OCI-LY3 (cell line): ENCODE results near the gene SV2B.

Experiments used
- H2AFZ ChIP-seq: fragments of 200-600, 300-600 bp; shearing (Covaris generic); 2 replicates; pipeline ENCODE4 v1.6.0; 2014; ENCODE audit warnings: antibody characterized with exemption, low read depth, low read length
- H3K27ac ChIP-seq: fragments of 200-600, 300-600 bp; sonication (generic); 2 replicates; pipeline ENCODE4 v1.5.1; 2014; ENCODE audit warnings: mild to moderate bottlenecking, low read length, moderate library complexity, mixed read lengths
- H3K27me3 ChIP-seq: fragments of 200-600, 300-600 bp; sonication (generic); 2 replicates; pipeline ENCODE4 v1.6.1; 2014; ENCODE audit warnings: low read depth, low read length, mixed read lengths
- H3K36me3 ChIP-seq: fragments of 200-600, 300-600 bp; sonication (generic); replicated peaks from 2 replicates; pipeline ENCODE3; 2014; ENCODE audit warnings: low read depth, low read length, mixed read lengths
- H3K4me1 ChIP-seq: fragments of 300-600, 200-600 bp; sonication (generic); 2 replicates; pipeline ENCODE4 v1.6.1; 2014; ENCODE audit warnings: low read length, mixed read lengths
- H3K4me2 ChIP-seq: fragments of 200-600, 300-600 bp; sonication (generic); 2 replicates; pipeline ENCODE4 v1.6.1; 2014; ENCODE audit warnings: low read length, mixed read lengths
- H3K4me3 ChIP-seq: fragments of 300-600, 200-600 bp; sonication (generic); 2 replicates; pipeline ENCODE4 v1.5.1; 2014; ENCODE audit warnings: antibody characterized with exemption, mild to moderate bottlenecking, low read length, moderate library complexity
- H3K79me2 ChIP-seq: fragments of 300-600, 200-600 bp; shearing (Covaris generic); 2 replicates; pipeline ENCODE4 v1.6.1; 2014; ENCODE audit warnings: mild to moderate bottlenecking, low read length, mixed read lengths
- H3K9ac ChIP-seq: fragments of 300-600, 200-600 bp; shearing (Covaris generic); 2 replicates; pipeline ENCODE4 v1.6.0; 2014; ENCODE audit warnings: mild to moderate bottlenecking, low read length, moderate library complexity
- H3K9me3 ChIP-seq: fragments of 200-600, 300-600 bp; shearing (Covaris generic); 2 replicates; pipeline ENCODE4 v1.6.1; 2014; ENCODE audit warnings: low read length, mixed read lengths; ENCODE audit not compliant: insufficient read depth
- H4K20me1 ChIP-seq: fragments of 200-600, 300-600 bp; sonication (generic); 2 replicates; pipeline ENCODE4 v1.6.1; 2016; ENCODE audit warnings: low read length, mixed read lengths; ENCODE audit not compliant: insufficient read depth
- EZH2phosphoT487 ChIP-seq: fragments of 200-600 bp; shearing (Covaris generic); IDR thresholded peaks from 2 replicates; pipeline ENCODE4 v1.6.1; 2018; ENCODE audit warnings: antibody characterized with exemption, mixed run types, low read depth
- TF ChIP-seq, protein P1 (sequence below): fragments of 200-600, 300-600 bp; sonication (generic); IDR thresholded peaks from 2 replicates; pipeline ENCODE4 v1.5.1; 2014; ENCODE audit warnings: antibody characterized with exemption, low read length, low read depth

SV2B gene

DNA sequence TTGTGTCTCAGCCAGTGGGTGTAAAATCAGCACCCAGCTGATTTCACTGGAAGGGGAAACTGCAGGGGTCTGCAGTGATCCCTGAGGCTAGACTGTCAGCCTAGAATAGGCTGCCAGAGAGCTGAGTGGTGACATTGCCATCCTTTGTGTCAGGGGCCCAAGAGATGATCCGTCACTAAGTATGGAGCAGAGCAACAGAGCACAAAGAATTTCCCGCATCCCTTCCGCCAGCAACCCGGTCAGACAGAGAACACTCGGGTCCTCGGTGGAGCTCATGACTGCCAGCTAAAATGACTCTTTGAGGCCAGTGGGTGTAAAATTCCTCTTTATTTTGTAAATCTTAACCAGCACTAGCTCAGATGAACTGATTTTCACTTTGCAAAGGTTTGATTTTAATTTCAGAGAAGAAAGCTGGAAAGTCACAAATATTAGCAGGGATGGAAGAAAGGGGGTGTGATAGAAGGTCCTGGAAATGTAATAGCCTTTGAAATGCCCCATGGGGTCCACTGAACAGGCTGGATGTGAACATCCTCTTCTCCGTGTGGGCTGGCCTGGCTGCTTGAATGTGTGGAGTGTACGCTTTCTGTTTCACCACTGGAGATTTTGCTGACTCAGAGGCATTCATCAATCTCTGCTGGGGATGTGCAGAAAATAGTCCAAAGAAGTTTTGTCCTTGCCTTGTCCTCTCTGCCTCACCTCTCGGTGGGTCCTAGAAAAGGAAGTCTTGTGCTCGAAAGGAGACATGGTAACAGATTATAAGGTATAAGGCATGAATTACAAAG is 138.8 kb downstream of the SV2B start:
- no peak overlapping the region for H2AFZ ChIP-seq
- H3K27ac ChIP-seq: no peak overlapping the region
- no peak overlapping the region for H3K4me2 ChIP-seq

GRCh38 chr15:91243826-91244225 is 143.8 kb downstream of the SV2B start:
- no peaks in the 10 kb centered on the region for H4K20me1 ChIP-seq
- H3K9me3 ChIP-seq: no peaks in the 10 kb centered on the region
- H3K36me3 ChIP-seq: no peaks in the 10 kb centered on the region
- no peak overlapping the region for H3K27ac ChIP-seq
- no peak overlapping the region for H3K4me3 ChIP-seq
- H3K4me2 ChIP-seq: no peak overlapping the region
- H2AFZ ChIP-seq: no peak overlapping the region
- no peak for TF ChIP-seq EZH2phosphoT487
- peaks cover 43% of the 10 kb centered on the region for H3K27me3 ChIP-seq
- H3K79me2 ChIP-seq: no peaks in the 10 kb centered on the region
- H3K4me1 ChIP-seq: no peaks in the 10 kb centered on the region
- no peak overlapping the region for H3K9ac ChIP-seq

More for the DNA sequence above, 138.8 kb downstream of the SV2B start:
- Histone ChIP-seq H3K79me2 (no peaks in the 10 kb centered on the region), H4K20me1 (no peaks in the 10 kb centered on the region), H3K9ac (no peak overlapping the region), H3K36me3 (no peaks in the 10 kb centered on the region), H3K27me3 (peaks cover 73% of the 10 kb centered on the region), H3K9me3 (no peaks in the 10 kb centered on the region), H3K4me3 (no peak overlapping the region), H3K4me1 (no peaks in the 10 kb centered on the region)
- TF ChIP-seq, protein P1, sequence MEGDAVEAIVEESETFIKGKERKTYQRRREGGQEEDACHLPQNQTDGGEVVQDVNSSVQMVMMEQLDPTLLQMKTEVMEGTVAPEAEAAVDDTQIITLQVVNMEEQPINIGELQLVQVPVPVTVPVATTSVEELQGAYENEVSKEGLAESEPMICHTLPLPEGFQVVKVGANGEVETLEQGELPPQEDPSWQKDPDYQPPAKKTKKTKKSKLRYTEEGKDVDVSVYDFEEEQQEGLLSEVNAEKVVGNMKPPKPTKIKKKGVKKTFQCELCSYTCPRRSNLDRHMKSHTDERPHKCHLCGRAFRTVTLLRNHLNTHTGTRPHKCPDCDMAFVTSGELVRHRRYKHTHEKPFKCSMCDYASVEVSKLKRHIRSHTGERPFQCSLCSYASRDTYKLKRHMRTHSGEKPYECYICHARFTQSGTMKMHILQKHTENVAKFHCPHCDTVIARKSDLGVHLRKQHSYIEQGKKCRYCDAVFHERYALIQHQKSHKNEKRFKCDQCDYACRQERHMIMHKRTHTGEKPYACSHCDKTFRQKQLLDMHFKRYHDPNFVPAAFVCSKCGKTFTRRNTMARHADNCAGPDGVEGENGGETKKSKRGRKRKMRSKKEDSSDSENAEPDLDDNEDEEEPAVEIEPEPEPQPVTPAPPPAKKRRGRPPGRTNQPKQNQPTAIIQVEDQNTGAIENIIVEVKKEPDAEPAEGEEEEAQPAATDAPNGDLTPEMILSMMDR: no peak
- TF ChIP-seq EZH2phosphoT487: no peak

GRCh38 chr15:91244919-91245318 is 144.9 kb downstream of the SV2B start:
- Histone ChIP-seq H3K27ac (no peak overlapping the region), H3K9me3 (no peaks in the 10 kb centered on the region), H3K79me2 (no peaks in the 10 kb centered on the region), H3K4me1 (no peaks in the 10 kb centered on the region), H3K9ac (no peak overlapping the region), H3K4me3 (no peak overlapping the region), H3K36me3 (no peaks in the 10 kb centered on the region), H2AFZ (no peak overlapping the region), H4K20me1 (no peaks in the 10 kb centered on the region), H3K27me3 (peaks cover 41% of the 10 kb centered on the region), H3K4me2 (no peak overlapping the region)
- TF ChIP-seq, protein P1: no peak
- TF ChIP-seq EZH2phosphoT487: no peak

GRCh38 chr15:91246998-91247397 is 146.9 kb downstream of the SV2B start:
- H3K9me3 ChIP-seq: no peaks in the 10 kb centered on the region
- H3K4me2 ChIP-seq: no peak overlapping the region
- no peaks in the 10 kb centered on the region for H3K79me2 ChIP-seq
- H3K4me1 ChIP-seq: no peaks in the 10 kb centered on the region
- no peaks in the 10 kb centered on the region for H4K20me1 ChIP-seq
- H3K27ac ChIP-seq: no peak overlapping the region
- no peak overlapping the region for H3K4me3 ChIP-seq
- no peak overlapping the region for H2AFZ ChIP-seq
- TF ChIP-seq, protein P1: no peak
- no peak for TF ChIP-seq EZH2phosphoT487
- no peak overlapping the region for H3K9ac ChIP-seq
- H3K27me3 ChIP-seq: peaks cover 20% of the 10 kb centered on the region
- no peaks in the 10 kb centered on the region for H3K36me3 ChIP-seq
